Neuronal stem cell (in vitro differentiated cells): ENCODE measurements around the gene ZPR1.
A peak's percentile ranks its signal among the peaks of the same experiment; 100 is the strongest.

Source experiments
- DNase-seq: peaks from one replicate; pipeline ENCODE4 v3.0.0-alpha.2; 2013; ENCODE audit warnings: low spot score
- H2AFZ ChIP-seq: one replicate; pipeline ENCODE4 v1.6.1; 2013; ENCODE audit warnings: mild to moderate bottlenecking, low read length, inconsistent platforms
- H2AK5ac ChIP-seq: 2 replicates; pipeline ENCODE4 v1.6.1; 2013; ENCODE audit warnings: low read depth, mild to moderate bottlenecking, inconsistent platforms, low read length, moderate library complexity, mixed read lengths
- H2BK120ac ChIP-seq: 2 replicates; pipeline ENCODE4 v1.6.1; 2013; ENCODE audit warnings: low read depth, mild to moderate bottlenecking, inconsistent platforms, low read length, moderate library complexity, mixed read lengths
- H2BK12ac ChIP-seq: one replicate; pipeline ENCODE4 v1.6.1; 2013; ENCODE audit warnings: low read length, inconsistent platforms
- H2BK15ac ChIP-seq: 2 replicates; pipeline ENCODE4 v1.6.1; 2013; ENCODE audit warnings: mild to moderate bottlenecking, low read length, inconsistent platforms, mixed read lengths
- H2BK5ac ChIP-seq: one replicate; pipeline ENCODE4 v1.6.1; 2013; ENCODE audit warnings: inconsistent platforms, mild to moderate bottlenecking, low read length, moderate library complexity
- H3K14ac ChIP-seq: one replicate; pipeline ENCODE4 v1.6.1; 2013; ENCODE audit warnings: low read length, inconsistent platforms
- H3K18ac ChIP-seq: 2 replicates; pipeline ENCODE4 v1.6.1; 2013; ENCODE audit warnings: low read length, inconsistent platforms
- H3K23ac ChIP-seq: 2 replicates; pipeline ENCODE4 v1.6.1; 2013; ENCODE audit warnings: low read depth, mild to moderate bottlenecking, mixed read lengths, low read length, inconsistent platforms; ENCODE audit not compliant: poor library complexity
- H3K27ac ChIP-seq: replicated peaks from 3 replicates; pipeline ENCODE4 v1.5.1; 2013; ENCODE audit warnings: low read length, inconsistent platforms
- H3K27me3 ChIP-seq, 3 experiments: 2 replicates each; pipeline ENCODE4 v1.6.1; 2013; ENCODE audit warnings: low read length in 3 of 3, mild to moderate bottlenecking in 2 of 3, inconsistent platforms in 1 of 3, low read depth in 1 of 3, mixed read lengths in 1 of 3, moderate library complexity in 1 of 3; ENCODE audit not compliant: control insufficient read depth in 3 of 3, insufficient read depth in 3 of 3
- H3K36me3 ChIP-seq, 2 donors: replicated peaks in 1 of 2; 2 replicates each; pipeline ENCODE4 v1.6.1; 2013; ENCODE audit warnings: low read length in 2 of 2; ENCODE audit not compliant: control insufficient read depth in 2 of 2, insufficient read depth in 2 of 2
- H3K4ac ChIP-seq: 2 replicates; pipeline ENCODE4 v1.6.1; 2013; ENCODE audit warnings: inconsistent platforms, mild to moderate bottlenecking, low read length, moderate library complexity
- H3K4me1 ChIP-seq, 2 donors: 1 replicate in 1 of 2; 2 replicates in 1 of 2; pipeline ENCODE4 v1.6.1; 2013; ENCODE audit warnings: low read length in 2 of 2, low read depth in 1 of 2; ENCODE audit not compliant: control insufficient read depth in 2 of 2, insufficient read depth in 1 of 2
- H3K4me2 ChIP-seq: one replicate; pipeline ENCODE4 v1.6.1; 2013; ENCODE audit warnings: mild to moderate bottlenecking, low read length, inconsistent platforms; ENCODE audit not compliant: insufficient read depth, poor library complexity, severe bottlenecking
- H3K4me3 ChIP-seq, 2 donors: 2 replicates each; pipeline ENCODE4 v1.5.1; 2013; ENCODE audit warnings: low read length in 2 of 2, mild to moderate bottlenecking in 2 of 2, inconsistent platforms in 1 of 2, moderate library complexity in 1 of 2
- H3K79me1 ChIP-seq: one replicate; pipeline ENCODE4 v1.6.1; 2013; ENCODE audit warnings: low read depth, mild to moderate bottlenecking, inconsistent platforms, low read length, moderate library complexity
- H3K9ac ChIP-seq: one replicate; pipeline ENCODE4 v1.6.1; 2013; ENCODE audit warnings: mild to moderate bottlenecking, low read depth, low read length, inconsistent platforms; ENCODE audit not compliant: poor library complexity
- H3K9me3 ChIP-seq, 2 donors: replicated peaks in 1 of 2; 2 replicates each; pipeline versions ENCODE3 to v1.6.1; 2013; ENCODE audit warnings: low read length in 2 of 2, mild to moderate bottlenecking in 2 of 2, inconsistent platforms in 1 of 2, low read depth in 1 of 2, mixed read lengths in 1 of 2, moderate library complexity in 1 of 2; ENCODE audit not compliant: control insufficient read depth in 2 of 2, insufficient read depth in 1 of 2
- H4K8ac ChIP-seq: one replicate; pipeline ENCODE4 v1.6.1; 2013; ENCODE audit warnings: low read depth, mild to moderate bottlenecking, inconsistent platforms, low read length, moderate library complexity
- H4K91ac ChIP-seq: one replicate; pipeline ENCODE4 v1.6.1; 2013; ENCODE audit warnings: low read length, low read depth, mild to moderate bottlenecking, inconsistent platforms; ENCODE audit not compliant: poor library complexity
- WGBS, 2 donors: extraction: QIAGEN DNeasy Blood & Tissue Kit; methylation state at CpG; one replicate each; pipeline ENCODE4 v1.1.7; 2013; ENCODE audit warnings: missing lambda C conversion rate in 2 of 2, mixed read lengths in 1 of 2; ENCODE audit not compliant: insufficient read length in 2 of 2, insufficient replicate concordance in 1 of 2; ENCODE audit errors: extremely low coverage in 2 of 2; 5-methylcytosine and 5-hydroxymethylcytosine counted together

The ZPR1 gene

GRCh38 chr11:116826751-116827431 lies 39.1 kb upstream of the ZPR1 start:
- no peak for DNase-seq
- Histone ChIP-seq H4K91ac (no peak overlapping the region), H3K18ac (no peak overlapping the region), H2AFZ (peak overlapping the region; percentile 35), H2BK120ac (no peak overlapping the region), H3K4ac (no peak overlapping the region), H3K4me1 (peaks cover 5 to 9% of the 10 kb centered on the region in 2 donors), H3K4me2 (no peak overlapping the region), H2AK5ac (peak overlapping the region; percentile 20), H2BK15ac (no peak overlapping the region), H2BK5ac (peak overlapping the region; percentile 3), H3K4me3 (no peak overlapping the region), H3K27me3 (peaks cover 0 to 5% (median 1%) of the 10 kb centered on the region in 3 experiments), H4K8ac (no peak overlapping the region), H3K9ac (no peak overlapping the region), H3K36me3 (no peaks in the 10 kb centered on the region), H3K23ac (peak overlapping the region; percentile 68), H3K79me1 (no peaks in the 10 kb centered on the region), H3K27ac (no peak overlapping the region), H3K14ac (peak overlapping the region; percentile 38), H3K9me3 (no peaks in the 10 kb centered on the region), H2BK12ac (no peak overlapping the region)
- WGBS, 2 donors: no CpG with 5 or more reads among the region's 9 CpGs

DNA sequence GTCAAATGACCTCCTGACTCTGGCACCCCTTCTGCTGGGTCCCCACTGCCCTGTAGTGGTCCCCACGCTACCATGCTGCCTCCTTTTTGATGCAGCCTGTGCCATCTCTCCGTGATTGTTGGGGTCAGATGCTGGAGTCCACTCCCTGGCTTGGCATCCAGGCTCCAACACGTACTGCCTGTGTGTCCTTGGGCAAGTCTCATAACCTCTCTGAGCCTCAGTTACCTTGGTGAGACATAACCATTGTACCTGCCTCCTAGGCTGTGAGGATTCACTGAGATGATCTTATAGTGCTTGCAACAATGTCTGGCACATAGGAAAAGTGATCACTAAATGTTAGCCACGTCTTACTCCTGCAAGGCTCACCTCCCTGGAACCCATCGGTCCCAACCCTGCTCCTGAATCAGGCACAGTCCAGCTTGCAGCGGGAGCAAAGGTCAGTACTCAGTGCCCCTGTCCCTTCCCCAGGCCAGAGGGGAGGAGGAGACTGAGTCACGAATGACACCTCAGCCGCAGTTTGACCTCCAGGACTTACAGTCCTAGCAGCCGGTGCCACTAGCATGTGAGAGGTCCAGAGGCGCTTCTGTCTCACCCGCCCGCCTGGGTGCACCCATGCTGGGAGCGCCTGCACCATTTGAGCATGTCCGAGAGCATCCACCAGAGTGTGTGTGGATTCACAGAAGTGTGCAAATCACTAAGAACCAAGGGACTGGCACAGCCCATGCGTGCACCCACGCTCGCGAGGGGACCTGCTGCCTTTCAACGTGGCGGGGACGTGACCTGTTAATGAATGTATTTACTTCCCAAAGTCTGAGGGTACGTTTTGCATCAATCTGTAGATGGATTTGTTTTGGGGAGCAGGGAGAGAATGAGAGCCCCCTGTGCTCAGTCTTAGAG lies 38.3 kb upstream of the ZPR1 start:
- H3K4me1 ChIP-seq: peaks cover 5 to 9% of the 10 kb centered on the region in 2 donors
- H3K9ac ChIP-seq: no peak overlapping the region
- no peak for DNase-seq
- H3K27ac ChIP-seq: no peak overlapping the region
- no peak overlapping the region for H2AK5ac ChIP-seq
- peak overlapping the region; percentile 28 for H3K18ac ChIP-seq
- no peak overlapping the region for H3K4me2 ChIP-seq
- peak overlapping the region; percentile 3 for H2BK5ac ChIP-seq
- no peaks in the 10 kb centered on the region for H3K79me1 ChIP-seq
- H2AFZ ChIP-seq: no peak overlapping the region
- peak overlapping the region; percentile 78 for H2BK15ac ChIP-seq
- H2BK120ac ChIP-seq: no peak overlapping the region
- peaks cover 0 to 8% (median 1%) of the 10 kb centered on the region in 3 experiments for H3K27me3 ChIP-seq
- no peak overlapping the region for H4K91ac ChIP-seq
- no peaks in the 10 kb centered on the region for H3K36me3 ChIP-seq
- no CpG with 5 or more reads among the region's 22 CpGs for WGBS, 2 donors
- H3K23ac ChIP-seq: peak overlapping the region; percentile 68
- no peak overlapping the region for H4K8ac ChIP-seq
- H3K4ac ChIP-seq: no peak overlapping the region
- no peak overlapping the region for H2BK12ac ChIP-seq
- H3K9me3 ChIP-seq: no peaks in the 10 kb centered on the region
- H3K14ac ChIP-seq: peak overlapping the region; percentile 75
- H3K4me3 ChIP-seq: peak overlapping the region in 1 of 2 donors; percentile 25

- H3K9ac ChIP-seq: no peak overlapping the region
- no peaks in the 10 kb centered on the region for H3K9me3 ChIP-seq
- no peak overlapping the region for H4K91ac ChIP-seq
- no CpG with 5 or more reads among the region's 5 CpGs for WGBS, 2 donors
- peaks cover 5 to 9% of the 10 kb centered on the region in 2 donors for H3K4me1 ChIP-seq
- H2AK5ac ChIP-seq: no peak overlapping the region
- no peak overlapping the region for H2BK12ac ChIP-seq
- H3K14ac ChIP-seq: no peak overlapping the region
- H2BK120ac ChIP-seq: no peak overlapping the region
- no peak overlapping the region for H3K27ac ChIP-seq
- H3K36me3 ChIP-seq: no peaks in the 10 kb centered on the region
- DNase-seq: no peak
- H3K18ac ChIP-seq: peak overlapping the region; percentile 28
- H2AFZ ChIP-seq: no peak overlapping the region
- H3K4me2 ChIP-seq: no peak overlapping the region
- no peak overlapping the region for H3K23ac ChIP-seq
- no peak overlapping the region for H4K8ac ChIP-seq
- no peak overlapping the region for H3K4me3 ChIP-seq
- no peak overlapping the region for H3K4ac ChIP-seq
- no peak overlapping the region for H2BK5ac ChIP-seq
- no peaks in the 10 kb centered on the region for H3K79me1 ChIP-seq
- H2BK15ac ChIP-seq: peak overlapping the region; percentile 78
- H3K27me3 ChIP-seq: peaks cover 0 to 8% (median 1%) of the 10 kb centered on the region in 3 experiments
These were observed 37.6 kb upstream of the ZPR1 start for GRCh38 chr11:116825434-116825833.
